HG02870 (cell line): Measurements from ENCODE around the gene NADSYN1.

Experiments used
- ATAC-seq: cut with Tn5 transposase; IDR thresholded peaks from one replicate; pipeline ENCODE4 v1.9.1; 2021; ENCODE audit warnings: mild to moderate bottlenecking, moderate library complexity; ENCODE audit not compliant: unreplicated experiment

NADSYN1 gene

GRCh38 chr11:71449596-71449995 lies 3.4 kb upstream of the NADSYN1 start:
- ATAC-seq = no peak

- ATAC-seq = no peak
Observed at GRCh38 chr11:71450507-71450906, 2.5 kb upstream of the NADSYN1 start.

GRCh38 chr11:71450939-71451338 lies 2.1 kb upstream of the NADSYN1 start:
- no peak for ATAC-seq

GRCh38 chr11:71451596-71452198 lies 1.3 kb upstream of the NADSYN1 start:
- no peak for ATAC-seq

GRCh38 chr11:71452199-71453036 lies 585 bp upstream of the NADSYN1 start:
- no peak for ATAC-seq

- no peak for ATAC-seq
Observed at GRCh38 chr11:71453918-71454304, 908 bp downstream of the NADSYN1 start.

GRCh38 chr11:71454470-71455113 lies 1.6 kb downstream of the NADSYN1 start:
- no peak for ATAC-seq

- ATAC-seq = no peak
Observed at GRCh38 chr11:71456294-71456693, 3.3 kb downstream of the NADSYN1 start.

- no peak for ATAC-seq
Observed at GRCh38 chr11:71456831-71457230, 3.8 kb downstream of the NADSYN1 start.

- ATAC-seq = no peak
Observed at GRCh38 chr11:71458146-71459070, 5.4 kb downstream of the NADSYN1 start.

- no peak for ATAC-seq
Observed at GRCh38 chr11:71459076-71459766, 6.2 kb downstream of the NADSYN1 start.

GRCh38 chr11:71459767-71460320 lies 6.8 kb downstream of the NADSYN1 start:
- no peak for ATAC-seq

GRCh38 chr11:71461696-71462095 lies 8.7 kb downstream of the NADSYN1 start:
- ATAC-seq = no peak

GRCh38 chr11:71462726-71463125 lies 9.7 kb downstream of the NADSYN1 start:
- ATAC-seq = no peak

- ATAC-seq = no peak
Observed at GRCh38 chr11:71463331-71464211, 10.6 kb downstream of the NADSYN1 start.

- no peak for ATAC-seq
Observed at GRCh38 chr11:71465054-71465453, 12.1 kb downstream of the NADSYN1 start.

GRCh38 chr11:71466358-71466757 lies 13.4 kb downstream of the NADSYN1 start:
- no peak for ATAC-seq

GRCh38 chr11:71467164-71467563 lies 14.2 kb downstream of the NADSYN1 start:
- no peak for ATAC-seq

- ATAC-seq = no peak
Observed at GRCh38 chr11:71470946-71471345, 17.9 kb downstream of the NADSYN1 start.
